Activated T-helper 1 cell treated with anti-CD3 and anti-CD28 coated beads, Interleukin-12 subunit alpha, Interleukin-12 subunit beta, Interleukin-2, Interleukin-4 antibody, amounts not matched to agents 30 ng/mL and 10 ng/mL and 1 ng/mL, durations not matched to agents 14 hours and 24 hours and 36 hours (primary cell): ENCODE data around the gene PNPT1. TPM values are rescaled to one million over a fixed set of nuclear protein-coding genes. Genes with fewer than 3 reads are reported as not detected.
"Not testable (repeated sequence)": the region's sequence is repeated elsewhere in the genome, so short reads cannot be mapped to it uniquely, and the experiment has no call there.

ENCODE experiments used
- DNase-seq: peaks from one replicate; pipeline ENCODE4 v3.0.0; 2021; ENCODE audit warnings: low spot score
- H3K27ac Mint-ChIP-seq: one replicate; pipeline ENCODE4 v1.8.0; 2021; ENCODE audit warnings: mild to moderate bottlenecking, mixed read lengths
- H3K27me3 Mint-ChIP-seq: one replicate; pipeline ENCODE4 v1.8.0; 2022; ENCODE audit warnings: mild to moderate bottlenecking, moderate library complexity, mixed read lengths; ENCODE audit not compliant: insufficient read depth
- H3K36me3 Mint-ChIP-seq: one replicate; pipeline ENCODE4 v1.8.0; 2021; ENCODE audit warnings: low read depth, mixed read lengths
- H3K4me1 Mint-ChIP-seq: one replicate; pipeline ENCODE4 v1.8.0; 2021; ENCODE audit warnings: low read depth, mixed read lengths
- H3K4me3 Mint-ChIP-seq: one replicate; pipeline ENCODE4 v1.8.0; 2021; ENCODE audit warnings: mild to moderate bottlenecking, moderate library complexity, mixed read lengths
- H3K9me3 Mint-ChIP-seq: one replicate; pipeline ENCODE4 v1.8.0; 2021; ENCODE audit warnings: mixed read lengths
- intact Hi-C: fragments of 100-400 bp; cut with micrococcal nuclease; formaldehyde crosslinking; loops from one replicate; pipeline ENCODE4 v1.15.1; 2024
- total RNA-seq: library from RNA; stranded (reverse); gene quantifications from 2 replicates; pipeline ENCODE4 v1.2.3, GENCODE V29; 2022

Gene PNPT1
- total RNA-seq, 1 donor from 2014 or later: 65.1 TPM

DNA sequence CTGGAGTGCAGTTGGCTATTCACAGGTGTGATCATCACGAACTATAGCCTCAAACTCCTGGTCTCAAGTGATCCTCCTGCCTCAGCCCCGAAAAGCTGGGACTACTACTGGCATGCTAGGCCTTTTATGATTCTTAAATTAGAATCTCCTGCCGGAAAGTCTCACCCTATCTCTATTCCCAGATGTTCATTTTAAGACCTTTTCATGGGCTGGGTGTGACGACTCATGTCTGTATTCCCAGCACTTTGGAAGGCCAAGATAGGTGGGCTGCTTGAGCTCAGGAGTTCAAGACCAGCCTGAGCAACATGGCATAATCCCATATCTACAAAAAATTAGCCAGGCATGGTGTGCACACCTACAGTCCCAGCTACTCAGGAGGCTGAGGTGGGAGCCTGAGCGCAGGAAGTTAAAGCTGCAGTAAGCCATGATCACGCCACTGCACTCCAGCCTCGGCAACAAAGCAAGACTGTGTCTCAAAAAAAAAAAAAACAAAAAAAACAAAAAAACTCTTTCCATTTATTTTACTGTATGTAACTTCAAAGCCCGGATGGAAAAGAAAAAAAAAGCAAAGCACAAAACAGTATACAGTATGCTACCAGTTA is 84.3 kb downstream of the PNPT1 start:
- intact Hi-C loops: no loop called here
- no peak overlapping the region for H3K27ac Mint-ChIP-seq
- DNase-seq: no peak
- H3K4me1 Mint-ChIP-seq: peaks cover 32% of the 10 kb centered on the region
- no peaks in the 10 kb centered on the region for H3K9me3 Mint-ChIP-seq
- no peaks in the 10 kb centered on the region for H3K27me3 Mint-ChIP-seq
- H3K36me3 Mint-ChIP-seq: peaks cover 29% of the 10 kb centered on the region
- no peak overlapping the region for H3K4me3 Mint-ChIP-seq

DNA sequence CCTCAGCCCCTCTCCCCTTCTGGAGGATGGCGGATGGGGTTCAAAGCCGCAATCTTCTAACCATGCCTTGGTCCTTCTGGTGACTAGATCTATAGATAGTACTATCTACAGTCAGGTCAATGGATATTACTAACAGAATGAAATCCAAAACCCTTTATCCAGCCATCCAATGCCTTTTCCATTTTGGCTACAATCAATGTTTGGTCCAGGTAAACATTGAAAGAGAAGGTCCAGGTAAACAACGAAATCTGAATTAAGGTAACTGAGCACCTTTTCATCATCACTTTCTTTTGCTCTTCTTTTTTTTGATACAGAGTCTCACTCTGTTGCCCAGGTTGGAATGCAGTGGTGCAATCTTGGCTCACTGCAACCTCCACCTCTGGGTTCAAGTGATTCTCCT is 85.9 kb downstream of the PNPT1 start:
- Mint-ChIP-seq H3K27me3 (no peaks in the 10 kb centered on the region), H3K4me3 (no peak overlapping the region), H3K9me3 (no peaks in the 10 kb centered on the region), H3K27ac (no peak overlapping the region), H3K4me1 (peaks cover 27% of the 10 kb centered on the region), H3K36me3 (peaks cover 22% of the 10 kb centered on the region)
- intact Hi-C loops: no loop called here
- DNase-seq: no peak

DNA sequence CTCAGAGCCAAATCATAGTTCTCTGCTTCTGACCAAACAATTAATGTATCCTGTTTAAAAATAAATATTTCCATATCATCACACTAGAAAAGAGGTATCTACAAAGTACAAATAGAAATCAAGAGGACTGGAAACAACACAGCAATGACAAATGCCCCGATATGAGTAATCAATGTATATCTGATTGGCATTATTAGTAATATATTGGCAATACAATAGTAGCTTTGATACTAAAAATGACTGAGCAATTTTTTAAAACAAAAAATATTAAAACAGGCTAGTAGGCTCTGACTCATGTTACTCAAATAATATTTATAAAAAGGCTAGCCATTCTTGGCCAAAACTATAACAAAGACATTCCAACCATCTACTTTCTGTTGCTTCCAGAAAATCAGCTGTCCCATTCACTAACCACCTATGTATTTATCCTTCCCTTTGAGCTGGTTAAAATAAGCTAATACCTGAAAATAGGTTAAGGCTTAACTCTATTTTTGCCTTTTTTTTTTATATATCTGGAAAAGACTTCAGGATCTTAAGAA is 89.5 kb downstream of the PNPT1 start:
- peaks cover 33% of the 10 kb centered on the region for H3K4me1 Mint-ChIP-seq
- no peaks in the 10 kb centered on the region for H3K9me3 Mint-ChIP-seq
- no peak overlapping the region for H3K27ac Mint-ChIP-seq
- H3K27me3 Mint-ChIP-seq: no peaks in the 10 kb centered on the region
- peaks cover 30% of the 10 kb centered on the region for H3K36me3 Mint-ChIP-seq
- intact Hi-C loops: no loop called here
- H3K4me3 Mint-ChIP-seq: no peak overlapping the region
- DNase-seq: no peak

DNA sequence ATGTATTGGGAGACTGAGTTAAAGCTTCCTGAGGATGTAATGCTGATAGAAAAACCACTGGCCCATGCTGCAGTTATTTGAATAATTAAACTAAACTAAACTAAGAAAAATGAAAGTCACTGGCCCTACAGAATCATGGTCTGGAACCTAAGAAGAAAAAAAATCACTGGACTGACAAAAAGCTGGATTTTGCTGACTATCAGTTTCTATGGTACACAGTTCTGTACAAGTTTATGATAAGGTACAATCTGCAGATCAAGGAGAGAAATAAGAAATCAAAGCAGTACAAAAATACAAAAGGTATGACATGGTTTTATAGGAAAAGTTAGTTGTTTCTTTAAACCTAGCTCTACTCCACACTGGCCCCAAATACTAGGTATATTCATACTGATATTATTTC is 91.8 kb downstream of the PNPT1 start:
- intact Hi-C loops: no loop called here
- no peak overlapping the region for H3K27ac Mint-ChIP-seq
- H3K9me3 Mint-ChIP-seq: no peaks in the 10 kb centered on the region
- no peaks in the 10 kb centered on the region for H3K27me3 Mint-ChIP-seq
- no peak overlapping the region for H3K4me3 Mint-ChIP-seq
- H3K4me1 Mint-ChIP-seq: peaks cover 28% of the 10 kb centered on the region
- no peak for DNase-seq
- peaks cover 36% of the 10 kb centered on the region for H3K36me3 Mint-ChIP-seq

DNA sequence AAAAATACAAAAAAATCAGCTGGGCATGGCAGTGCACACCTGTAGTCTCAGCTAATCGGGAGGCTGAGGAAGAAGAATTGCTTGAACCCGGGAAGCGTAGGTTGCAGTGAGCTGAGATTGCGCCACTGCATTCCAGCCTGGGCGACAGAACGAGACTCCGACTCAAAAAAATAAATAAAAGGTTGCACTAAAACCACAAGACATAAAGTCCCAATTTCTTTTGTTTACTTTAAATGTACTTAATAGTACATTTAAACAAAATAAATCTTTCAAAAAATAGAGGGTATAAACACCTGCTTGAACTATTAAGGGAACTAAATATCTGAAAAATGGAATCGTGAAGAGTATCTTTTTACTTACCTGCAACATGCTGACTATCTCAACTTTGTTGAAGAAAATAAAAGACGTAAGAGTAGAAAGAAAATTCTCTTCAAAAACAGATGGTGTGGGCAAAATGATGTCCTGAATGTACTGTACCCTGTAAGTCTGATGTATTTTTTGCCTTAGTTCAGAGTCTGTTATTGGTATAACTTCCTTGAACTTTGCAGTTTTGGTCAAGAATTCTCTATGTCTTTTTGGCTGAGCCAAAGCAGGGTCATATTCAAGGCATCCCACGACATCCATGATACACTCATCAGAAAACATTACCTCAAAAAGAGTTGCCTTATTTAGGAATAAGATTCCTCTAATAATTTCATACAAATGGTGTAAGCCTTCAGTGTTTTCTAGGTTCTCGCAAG is 95.4 kb downstream of the PNPT1 start:
- peaks cover 22% of the 10 kb centered on the region for H3K4me1 Mint-ChIP-seq
- peaks cover 39% of the 10 kb centered on the region for H3K36me3 Mint-ChIP-seq
- no peaks in the 10 kb centered on the region for H3K9me3 Mint-ChIP-seq
- intact Hi-C loops: no loop called here
- no peak for DNase-seq
- H3K27me3 Mint-ChIP-seq: no peaks in the 10 kb centered on the region
- no peak overlapping the region for H3K4me3 Mint-ChIP-seq
- no peak overlapping the region for H3K27ac Mint-ChIP-seq

DNA sequence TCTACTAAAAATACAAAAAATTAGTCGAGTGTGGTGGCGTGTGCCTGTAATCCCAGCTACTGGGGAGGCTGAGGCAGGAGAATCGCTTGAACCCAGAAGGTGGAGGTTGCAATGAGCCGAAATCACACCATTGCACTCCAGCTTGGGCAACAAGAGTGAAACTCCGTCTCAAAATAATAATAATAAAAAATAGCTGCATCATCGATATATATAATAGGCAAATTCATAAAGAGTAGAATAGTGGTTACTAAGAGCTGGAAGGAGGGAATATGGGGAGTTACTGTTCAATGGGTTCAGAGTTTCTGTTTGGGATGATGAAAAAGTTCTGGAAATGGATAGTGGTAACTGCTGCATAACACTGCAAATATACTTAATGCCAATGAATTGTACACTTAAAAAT is 96.8 kb downstream of the PNPT1 start:
- H3K27me3 Mint-ChIP-seq, intact Hi-C loops, H3K4me3 Mint-ChIP-seq, DNase-seq, H3K27ac Mint-ChIP-seq, H3K9me3 Mint-ChIP-seq: not testable (repeated sequence)
- Mint-ChIP-seq H3K36me3 (peaks cover 33% of the 10 kb centered on the region), H3K4me1 (peaks cover 21% of the 10 kb centered on the region)

DNA sequence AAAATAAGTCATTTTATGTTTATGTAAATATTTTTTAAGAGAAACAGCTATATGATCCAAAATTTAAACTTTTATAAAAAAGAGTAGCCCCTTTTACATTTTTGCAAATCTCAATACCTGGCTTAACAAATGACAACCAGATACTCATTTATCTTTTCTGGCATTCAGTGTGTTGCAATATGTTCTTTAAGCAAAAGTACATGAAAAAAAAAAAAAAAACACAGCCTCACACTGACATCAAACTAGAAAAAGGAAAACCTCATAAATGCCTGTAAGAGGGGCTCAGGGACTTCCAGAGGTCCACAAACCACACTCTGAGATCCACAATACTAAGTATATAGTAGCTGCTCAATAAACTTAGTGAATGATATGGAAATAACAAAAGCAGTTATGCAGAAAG is 98.1 kb downstream of the PNPT1 start:
- Mint-ChIP-seq H3K36me3 (peaks cover 29% of the 10 kb centered on the region), H3K27ac (no peak overlapping the region), H3K4me1 (peaks cover 28% of the 10 kb centered on the region), H3K9me3 (no peaks in the 10 kb centered on the region), H3K27me3 (no peaks in the 10 kb centered on the region), H3K4me3 (no peak overlapping the region)
- intact Hi-C loops: no loop called here
- no peak for DNase-seq

DNA sequence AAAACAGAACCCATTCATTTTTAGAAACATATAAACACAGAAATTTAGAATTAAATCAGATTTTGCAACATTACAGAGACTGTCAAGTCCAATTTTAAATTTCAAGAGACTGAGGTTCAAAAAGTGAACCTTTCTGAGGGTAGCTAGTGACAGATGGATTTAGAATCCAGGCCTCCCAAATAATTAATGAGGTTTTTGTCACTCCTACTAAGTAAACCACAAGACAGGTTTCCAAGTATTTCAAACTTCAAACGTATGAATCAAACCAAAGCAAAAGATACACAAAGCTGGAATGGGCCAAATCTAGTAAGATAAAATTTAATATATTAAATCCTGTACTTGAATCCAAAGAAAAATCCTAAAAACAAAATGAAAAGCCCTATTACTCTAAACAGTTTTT is 101.5 kb downstream of the PNPT1 start:
- no peaks in the 10 kb centered on the region for H3K9me3 Mint-ChIP-seq
- intact Hi-C loops: loop anchor here (5.0 kb wide), 1 partner anchor 280 kb away; no protein-coding TSS in a partner anchor
- H3K27ac Mint-ChIP-seq: no peak overlapping the region
- H3K36me3 Mint-ChIP-seq: peaks cover 16% of the 10 kb centered on the region
- H3K4me3 Mint-ChIP-seq: no peak overlapping the region
- peaks cover 21% of the 10 kb centered on the region for H3K4me1 Mint-ChIP-seq
- DNase-seq: no peak
- H3K27me3 Mint-ChIP-seq: no peaks in the 10 kb centered on the region

DNA sequence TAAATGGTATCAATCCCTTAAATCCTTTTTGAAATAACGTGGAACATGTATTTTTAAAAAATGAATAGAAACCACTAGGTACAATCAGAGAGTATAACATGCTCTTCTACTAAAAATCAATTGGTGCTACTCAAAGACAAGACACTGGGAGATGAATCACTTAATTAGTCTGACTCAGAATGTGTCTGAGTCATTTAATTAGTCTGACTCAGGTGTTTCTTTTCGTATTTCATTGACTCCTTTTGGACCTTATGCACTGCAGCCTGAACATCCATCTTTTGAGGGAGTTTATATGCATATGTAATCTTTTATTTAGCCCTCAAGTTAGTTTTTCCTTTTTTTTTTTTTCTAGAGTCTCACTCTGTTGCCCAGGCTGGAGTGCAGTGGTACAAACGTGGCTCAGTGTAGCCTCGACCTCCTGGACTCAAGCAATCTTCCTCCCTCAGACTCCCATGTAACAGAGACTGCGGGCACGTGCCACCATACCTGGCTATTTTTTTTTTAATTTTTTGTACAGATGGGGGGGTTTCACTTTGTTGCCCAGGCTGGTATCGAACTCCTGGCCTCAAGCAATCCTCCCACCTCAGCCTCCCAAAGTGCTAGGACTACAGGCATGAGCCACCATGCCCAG is 102.7 kb downstream of the PNPT1 start:
- Mint-ChIP-seq H3K27me3 (no peaks in the 10 kb centered on the region), H3K4me1 (peaks cover 21% of the 10 kb centered on the region), H3K36me3 (peaks cover 12% of the 10 kb centered on the region), H3K27ac (peak overlapping the region; percentile 67), H3K9me3 (no peaks in the 10 kb centered on the region), H3K4me3 (no peak overlapping the region)
- DNase-seq: no peak
- intact Hi-C loops: loop anchor here (1.0 to 5.0 kb wide), 3 partner anchors 26 to 279 kb away; partner anchors contain the start of genes CFAP36 and PPP4R3B

DNA sequence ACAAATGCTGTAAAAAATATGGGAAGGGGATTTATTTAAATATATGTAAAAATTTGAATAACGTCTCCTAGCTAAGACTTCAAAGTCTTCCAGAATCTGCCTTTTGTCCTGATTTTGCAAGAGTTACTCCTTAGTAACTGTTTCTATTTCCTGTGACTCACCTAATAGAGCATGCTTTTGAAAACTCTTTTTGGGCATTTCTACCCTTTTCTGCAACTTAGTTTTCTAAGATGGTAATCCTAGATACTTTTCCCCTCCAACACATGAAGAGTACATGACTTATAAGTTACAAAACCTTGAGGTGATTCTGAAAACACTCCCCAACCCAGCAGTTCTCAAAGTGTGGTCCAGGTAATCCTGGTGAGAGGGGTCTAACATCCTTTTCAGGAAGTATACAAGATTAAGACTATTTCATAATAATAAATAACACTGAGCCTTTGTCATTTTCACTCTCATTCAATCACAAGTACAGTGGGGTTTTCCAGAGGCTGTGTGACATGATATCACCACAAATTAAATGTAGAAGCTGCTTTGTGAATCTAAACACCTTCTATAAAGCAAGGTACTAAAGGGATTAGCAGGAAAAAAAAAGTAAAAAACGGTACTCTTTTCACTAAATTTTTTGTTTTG is 108.1 kb downstream of the PNPT1 start:
- H3K27ac Mint-ChIP-seq: peak overlapping the region; percentile 71
- intact Hi-C loops: no loop called here

More for the DNA sequence above, 108.1 kb downstream of the PNPT1 start:
- H3K27me3 Mint-ChIP-seq: no peaks in the 10 kb centered on the region
- H3K9me3 Mint-ChIP-seq: no peaks in the 10 kb centered on the region
- peaks cover 18% of the 10 kb centered on the region for H3K4me1 Mint-ChIP-seq
- peaks cover 27% of the 10 kb centered on the region for H3K36me3 Mint-ChIP-seq
- no peak overlapping the region for H3K4me3 Mint-ChIP-seq
- no peak for DNase-seq
